Ascending aorta (tissue), 2 donors: Measurements from ENCODE around the gene GUCA1C. TPM values are rescaled to one million over a fixed set of nuclear protein-coding genes. Genes with fewer than 3 reads are reported as not detected.

ENCODE experiments used
- DNase-seq, 2 donors: peaks; one replicate each; pipeline ENCODE4 v3.0.0-alpha.2; 2019; ENCODE audit warnings: low spot score in 2 of 2
- H3K27ac ChIP-seq, 2 donors: fragments of 200-600 bp; sonication (generic); one replicate each; pipeline ENCODE4 v1.5.1; 2016 to 2017; ENCODE audit warnings: mild to moderate bottlenecking in 1 of 2
- H3K27me3 ChIP-seq: fragments of 200-600 bp; sonication (generic); one replicate; pipeline ENCODE4 v1.5.1; 2017
- H3K36me3 ChIP-seq, 2 donors: fragments of 200-600 bp; sonication (generic); one replicate each; pipeline ENCODE4 v1.5.1; 2016
- H3K4me1 ChIP-seq, 2 donors: fragments of 200-600 bp; sonication (generic); one replicate each; pipeline ENCODE4 v1.5.1; 2016 to 2017; ENCODE audit warnings: mild to moderate bottlenecking in 1 of 2
- H3K4me3 ChIP-seq, 2 donors: fragments of 200-600 bp; sonication (generic); one replicate each; pipeline ENCODE4 v1.5.1; 2016 to 2017; ENCODE audit warnings: mild to moderate bottlenecking in 1 of 2
- H3K9me3 ChIP-seq, 2 donors: fragments of 200-600 bp; sonication (generic); one replicate each; pipeline ENCODE4 v1.5.1; 2016
- intact Hi-C: fragments of 100-400 bp; cut with DNase I; formaldehyde crosslinking; loops from one replicate; pipeline ENCODE4 v1.15.1; 2023
- total RNA-seq: library from RNA; depleted of rRNA; stranded (reverse); fragments of >200 nt; gene quantifications from one replicate; pipeline ENCODE4 v1.1.0, GENCODE V29; 2016
- TF ChIP-seq, protein P1 (sequence below), 3 experiments: fragments of 200-600 bp in 2 of 3; fragments of 450-650 bp in 1 of 3; sonication (generic) in 2 of 3; IDR thresholded peaks; one replicate each; pipeline ENCODE4 v1.5.1; 2016 to 2019; ENCODE audit warnings: antibody characterized with exemption in 3 of 3, mild to moderate bottlenecking in 1 of 3, moderate library complexity in 1 of 3

Gene GUCA1C
- total RNA-seq, 1 donor from 2014 or later: not detected

DNA sequence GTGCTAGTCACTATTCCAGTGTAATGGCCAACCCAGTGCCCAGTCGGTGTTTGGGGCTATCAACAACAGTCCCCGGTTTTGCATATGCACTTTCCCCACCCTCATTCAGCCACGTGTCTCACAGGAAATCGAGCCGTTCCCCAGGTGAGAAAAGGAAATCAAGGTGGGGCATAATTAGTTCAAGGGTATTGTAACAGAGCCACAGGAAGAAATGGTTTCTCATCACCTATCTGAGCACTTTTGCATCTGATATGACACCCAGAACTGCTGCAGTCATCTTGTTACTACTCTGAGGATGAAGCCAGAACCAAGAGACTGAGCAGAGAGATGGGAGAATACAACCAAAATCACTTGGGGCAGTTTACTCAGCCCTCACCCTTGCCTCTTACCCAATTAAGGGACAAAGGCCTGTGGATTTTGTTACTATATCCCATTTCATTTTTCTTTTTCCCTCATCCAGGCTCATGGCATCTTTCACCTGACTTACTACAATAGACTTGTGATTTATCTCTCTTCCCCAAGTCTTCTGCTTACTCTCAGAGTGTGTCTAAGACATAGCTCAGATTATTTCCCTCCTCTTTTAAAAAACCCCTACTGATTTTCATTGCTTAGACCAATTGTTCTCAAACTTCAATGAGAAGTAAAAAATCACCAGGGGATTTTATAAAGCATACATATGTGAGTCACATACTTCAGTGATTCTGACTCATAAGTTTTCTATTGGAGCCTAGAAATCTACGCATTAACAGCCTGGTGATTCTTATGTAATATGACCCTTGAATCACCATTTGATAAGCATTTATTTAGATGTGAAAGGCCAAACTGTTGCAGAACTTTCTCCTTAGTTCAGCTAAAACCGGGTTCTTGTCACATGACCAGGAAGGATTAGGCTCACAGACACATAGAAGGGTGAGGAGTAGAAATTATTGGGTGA, 90.5 kb downstream of the GUCA1C start:
- Histone ChIP-seq H3K4me1 (no peaks in the 10 kb centered on the region), H3K27me3 (no peaks in the 10 kb centered on the region), H3K4me3 (no peak overlapping the region), H3K27ac (no peak overlapping the region), H3K36me3 (no peaks in the 10 kb centered on the region), H3K9me3 (no peaks in the 10 kb centered on the region)
- TF ChIP-seq, protein P1, sequence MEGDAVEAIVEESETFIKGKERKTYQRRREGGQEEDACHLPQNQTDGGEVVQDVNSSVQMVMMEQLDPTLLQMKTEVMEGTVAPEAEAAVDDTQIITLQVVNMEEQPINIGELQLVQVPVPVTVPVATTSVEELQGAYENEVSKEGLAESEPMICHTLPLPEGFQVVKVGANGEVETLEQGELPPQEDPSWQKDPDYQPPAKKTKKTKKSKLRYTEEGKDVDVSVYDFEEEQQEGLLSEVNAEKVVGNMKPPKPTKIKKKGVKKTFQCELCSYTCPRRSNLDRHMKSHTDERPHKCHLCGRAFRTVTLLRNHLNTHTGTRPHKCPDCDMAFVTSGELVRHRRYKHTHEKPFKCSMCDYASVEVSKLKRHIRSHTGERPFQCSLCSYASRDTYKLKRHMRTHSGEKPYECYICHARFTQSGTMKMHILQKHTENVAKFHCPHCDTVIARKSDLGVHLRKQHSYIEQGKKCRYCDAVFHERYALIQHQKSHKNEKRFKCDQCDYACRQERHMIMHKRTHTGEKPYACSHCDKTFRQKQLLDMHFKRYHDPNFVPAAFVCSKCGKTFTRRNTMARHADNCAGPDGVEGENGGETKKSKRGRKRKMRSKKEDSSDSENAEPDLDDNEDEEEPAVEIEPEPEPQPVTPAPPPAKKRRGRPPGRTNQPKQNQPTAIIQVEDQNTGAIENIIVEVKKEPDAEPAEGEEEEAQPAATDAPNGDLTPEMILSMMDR (IDR thresholded peaks at IDR 0.05): no peak
- intact Hi-C loops: no loop called here
- DNase-seq: no peak

DNA sequence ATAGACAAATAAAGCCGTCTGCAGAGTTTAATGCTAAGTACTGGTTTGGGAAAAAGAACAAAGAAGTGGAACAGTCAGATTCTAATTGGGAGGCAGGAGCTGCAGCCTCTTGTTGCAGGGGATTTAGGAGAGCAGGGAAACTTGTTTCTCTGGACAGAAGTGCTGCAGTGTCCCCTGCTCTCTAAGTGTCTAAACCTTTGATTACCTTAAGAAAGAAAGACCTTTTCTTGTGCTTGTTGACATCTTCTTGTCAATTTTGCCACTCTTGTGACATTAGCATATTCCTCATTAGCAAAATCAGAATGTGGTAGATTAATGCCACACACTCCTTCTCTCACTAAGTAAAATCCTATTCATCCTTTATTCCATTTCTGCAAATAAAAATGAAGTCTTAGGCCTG, 92.3 kb downstream of the GUCA1C start:
- intact Hi-C loops: no loop called here
- no peak for DNase-seq
- Histone ChIP-seq H3K4me3 (no peak overlapping the region), H3K4me1 (no peaks in the 10 kb centered on the region), H3K27ac (no peak overlapping the region), H3K27me3 (no peaks in the 10 kb centered on the region), H3K9me3 (no peaks in the 10 kb centered on the region), H3K36me3 (no peaks in the 10 kb centered on the region)
- TF ChIP-seq, protein P1 (IDR thresholded peaks at IDR 0.05): no peak

Other genes with a start within 250 kb of the GUCA1C start
- gene RETNLB, start 196.5 kb downstream of the GUCA1C start, total RNA-seq: not detected
- 3.7 TPM for gene TRAT1, start 131.1 kb downstream of the GUCA1C start, total RNA-seq
- gene MORC1, start 164.3 kb upstream of the GUCA1C start, total RNA-seq: not detected
- not detected for gene C3orf85, start 182.8 kb upstream of the GUCA1C start, total RNA-seq